OCI-LY1 (cell line): ENCODE data around the gene PSG6.
"Not testable (repeated sequence)": the region's sequence is repeated elsewhere in the genome, so short reads cannot be mapped to it uniquely, and the experiment has no call there.

Source experiments
- H2AFZ ChIP-seq: fragments of 200-600 bp; sonication (generic), shearing (Covaris generic); 2 replicates; pipeline ENCODE4 v1.6.0; 2014; ENCODE audit warnings: antibody characterized with exemption, mild to moderate bottlenecking, low read length
- H3F3A ChIP-seq: fragments of 200-600 bp; sonication (generic), shearing (Covaris generic); 2 replicates; pipeline ENCODE4 v1.6.0; 2014; ENCODE audit warnings: mild to moderate bottlenecking, antibody characterized with exemption, low read length, moderate library complexity; ENCODE audit not compliant: insufficient read depth
- H3K27ac ChIP-seq: fragments of 200-600 bp; sonication (generic); 2 replicates; pipeline ENCODE4 v1.5.1; 2014; ENCODE audit warnings: low read length, mixed run types, mild to moderate bottlenecking, low read depth; ENCODE audit not compliant: poor library complexity, severe bottlenecking
- H3K27me3 ChIP-seq: fragments of 200-600 bp; sonication (generic); 2 replicates; pipeline ENCODE4 v1.6.0; 2014; ENCODE audit warnings: antibody characterized with exemption, mild to moderate bottlenecking, low read length, moderate library complexity; ENCODE audit not compliant: insufficient read depth
- H3K36me3 ChIP-seq: fragments of 200-600 bp; sonication (generic); 2 replicates; pipeline ENCODE4 v1.6.1; 2014; ENCODE audit warnings: mild to moderate bottlenecking, antibody characterized with exemption, low read length, moderate library complexity, mixed read lengths; ENCODE audit not compliant: insufficient read depth
- H3K4me1 ChIP-seq: fragments of 200-600 bp; sonication (generic); 2 replicates; pipeline ENCODE4 v1.5.1; 2014; ENCODE audit warnings: mild to moderate bottlenecking, low read length, moderate library complexity; ENCODE audit not compliant: insufficient read depth, severe bottlenecking
- H3K4me2 ChIP-seq: fragments of 200-600 bp; sonication (generic), shearing (Covaris generic); 2 replicates; pipeline ENCODE4 v1.6.1; 2014; ENCODE audit warnings: low read length
- H3K4me3 ChIP-seq: fragments of 200-600 bp; sonication (generic); 2 replicates; pipeline ENCODE4 v1.5.1; 2014; ENCODE audit warnings: low read length, low read depth, mild to moderate bottlenecking, mixed read lengths; ENCODE audit not compliant: poor library complexity, severe bottlenecking
- H3K79me2 ChIP-seq: fragments of 200-600 bp; shearing (Covaris generic); 2 replicates; pipeline ENCODE4 v1.6.1; 2016; ENCODE audit warnings: mixed run types, low read length, mixed read lengths; ENCODE audit not compliant: insufficient read depth
- H3K9ac ChIP-seq: fragments of 200-600 bp; sonication (generic), shearing (Covaris generic); 2 replicates; pipeline ENCODE4 v1.6.1; 2014; ENCODE audit warnings: mild to moderate bottlenecking, low read length, mixed read lengths
- H3K9me2 ChIP-seq: fragments of 200-600 bp; sonication (generic), shearing (Covaris generic); 2 replicates; pipeline ENCODE4 v1.6.1; 2014; ENCODE audit warnings: low read depth, mild to moderate bottlenecking, low read length, mixed read lengths
- H3K9me3 ChIP-seq: fragments of 200-600 bp; shearing (Covaris generic); 2 replicates; pipeline ENCODE4 v1.6.1; 2014; ENCODE audit warnings: low read length, mixed read lengths
- H4K20me1 ChIP-seq: fragments of 200-600 bp; sonication (generic), shearing (Covaris generic); 2 replicates; pipeline ENCODE4 v1.6.0; 2016; ENCODE audit warnings: mild to moderate bottlenecking, low read length; ENCODE audit not compliant: insufficient read depth
- CTCF ChIP-seq: fragments of 200-600 bp; sonication (generic), shearing (Covaris generic); IDR thresholded peaks from 2 replicates; pipeline ENCODE4 v1.5.1; 2017; ENCODE audit warnings: mild to moderate bottlenecking, antibody characterized with exemption, low read length, moderate library complexity, mixed read lengths
- EZH2 ChIP-seq: fragments of 200-600 bp; sonication (generic), shearing (Covaris generic); IDR thresholded peaks from 2 replicates; pipeline ENCODE4 v1.8.0; 2017; ENCODE audit warnings: borderline replicate concordance, mixed run types, mild to moderate bottlenecking, antibody characterized with exemption, low read length, moderate library complexity, mixed read lengths

The PSG6 gene

GRCh38 chr19:42881279-42881678 lies 36.4 kb downstream of the PSG6 start:
- not testable (repeated sequence) for H3K36me3 ChIP-seq, H3K9me3 ChIP-seq, H3K79me2 ChIP-seq, H3K27ac ChIP-seq, H3K27me3 ChIP-seq, H3F3A ChIP-seq, H3K4me3 ChIP-seq, H2AFZ ChIP-seq, H3K9me2 ChIP-seq, H3K9ac ChIP-seq, H4K20me1 ChIP-seq, H3K4me2 ChIP-seq, H3K4me1 ChIP-seq
- TF ChIP-seq CTCF, result peak; percentile 49

DNA sequence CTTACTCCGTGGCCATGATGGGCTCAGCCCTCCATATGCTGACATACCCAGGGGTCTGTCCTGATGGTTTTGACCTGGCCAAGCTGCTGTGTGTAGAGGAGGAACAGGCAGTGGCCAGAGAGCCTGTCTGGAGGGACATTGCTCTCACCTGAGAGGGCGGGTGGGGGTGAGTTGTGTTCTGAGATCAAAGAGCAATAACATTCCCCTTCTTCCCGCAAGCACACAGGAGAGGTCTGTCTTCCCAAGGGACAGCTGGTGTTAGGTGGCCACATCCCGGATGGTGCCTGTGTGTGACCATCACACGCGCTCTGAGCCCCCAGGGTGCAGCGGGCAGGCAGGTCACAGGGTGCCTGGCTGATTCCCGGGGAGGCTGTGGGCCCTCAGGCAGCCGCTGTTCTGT lies 37.1 kb downstream of the PSG6 start:
- H3F3A ChIP-seq, H3K9me2 ChIP-seq, H3K27ac ChIP-seq, H3K27me3 ChIP-seq, H3K4me1 ChIP-seq, H4K20me1 ChIP-seq, H3K9ac ChIP-seq, H3K36me3 ChIP-seq, H3K4me3 ChIP-seq, H3K79me2 ChIP-seq, H3K4me2 ChIP-seq, H2AFZ ChIP-seq, H3K9me3 ChIP-seq: not testable (repeated sequence)

DNA sequence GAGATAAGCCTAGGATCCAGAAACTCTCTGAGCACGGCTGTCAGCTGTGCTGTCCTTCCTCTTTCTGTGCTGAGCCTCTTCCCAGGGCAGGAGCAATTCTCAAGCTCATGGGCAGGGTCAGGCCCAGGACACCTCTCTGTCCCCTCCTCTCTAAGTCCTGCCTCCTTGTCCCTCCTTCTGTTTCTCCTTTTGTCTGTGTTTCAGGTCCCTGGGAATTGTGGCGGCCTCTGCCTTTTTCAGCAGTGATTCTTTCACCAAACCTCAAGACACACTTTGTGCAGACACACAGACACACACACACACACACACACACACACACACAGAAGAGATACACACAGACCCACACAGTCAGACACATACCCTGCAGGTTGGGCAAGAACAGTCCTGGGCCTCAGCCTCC lies 38.1 kb downstream of the PSG6 start, which contains the start of gene PSG1:
Gene PSG1 (minus strand): TSS at position 101 of the 400 bp plus-strand sequence. CDS start 132 bp downstream, outside the sequence.
- Histone ChIP-seq H4K20me1 (no peaks in the 10 kb centered on the region), H3K9ac (no peak within 1 kb of the TSS), H3K4me2 (no peak within 1 kb of the TSS), H2AFZ (no peak within 1 kb of the TSS), H3K27ac (no peak within 1 kb of the TSS), H3K79me2 (no peaks in the 10 kb centered on the region), H3F3A (no peaks in the 10 kb centered on the region), H3K36me3 (no peaks in the 10 kb centered on the region), H3K4me3 (no peak within 1 kb of the TSS), H3K27me3 (no peaks in the 10 kb centered on the region), H3K9me2 (no peaks in the 10 kb centered on the region), H3K9me3 (no peaks in the 10 kb centered on the region), H3K4me1 (no peaks in the 10 kb centered on the region)
- TF ChIP-seq CTCF, result no peak
- no peak for TF ChIP-seq EZH2

DNA sequence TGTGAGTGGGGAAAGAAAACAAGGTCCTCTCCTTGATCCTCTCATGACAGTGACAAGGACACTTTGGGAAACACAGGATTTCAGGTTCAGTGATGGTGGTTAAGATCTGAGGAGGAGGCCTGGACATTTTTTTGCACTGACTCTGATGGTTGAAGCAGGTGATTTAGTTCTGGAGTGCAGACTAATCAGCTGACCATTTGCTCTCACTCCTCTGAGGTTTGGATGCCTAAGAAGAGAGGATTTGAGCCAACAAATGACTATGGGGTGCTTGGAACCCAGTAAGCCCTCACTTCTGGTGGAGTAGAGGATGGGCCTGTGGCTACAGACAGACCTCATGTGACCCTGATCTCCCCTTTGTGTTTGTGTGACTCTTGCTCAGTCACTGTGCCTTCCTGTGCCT lies 41.1 kb downstream of the PSG6 start:
- H4K20me1 ChIP-seq, H3K27me3 ChIP-seq, H3K9me2 ChIP-seq, H3K4me1 ChIP-seq, H3K9ac ChIP-seq, H3K79me2 ChIP-seq, H2AFZ ChIP-seq, H3K4me3 ChIP-seq, H3K9me3 ChIP-seq, H3K27ac ChIP-seq, H3K4me2 ChIP-seq, H3F3A ChIP-seq, H3K36me3 ChIP-seq: not testable (repeated sequence)

DNA sequence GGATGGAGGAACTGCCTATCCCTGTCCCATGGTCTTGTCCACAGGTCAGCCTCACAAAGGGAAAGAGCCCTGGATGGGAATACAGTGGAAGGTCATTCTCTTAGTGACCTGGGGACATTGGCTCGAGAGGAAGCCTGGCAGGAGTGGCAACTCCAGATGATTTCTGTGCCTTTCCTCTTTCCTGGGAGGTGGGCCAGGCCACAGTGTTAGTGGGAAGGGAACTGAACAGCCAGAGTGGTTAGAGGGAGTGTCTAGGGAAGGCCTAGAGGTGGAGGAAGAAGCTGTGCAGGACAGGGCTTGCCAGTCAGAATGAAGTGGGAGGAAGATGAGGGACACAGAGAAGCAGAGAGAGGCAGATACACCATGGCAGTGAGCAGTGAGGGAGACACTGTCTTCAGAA lies 41.8 kb downstream of the PSG6 start:
- H3K36me3 ChIP-seq, H3K4me1 ChIP-seq, H3K79me2 ChIP-seq, H3K9ac ChIP-seq, H3K9me2 ChIP-seq, H3F3A ChIP-seq, H3K27ac ChIP-seq, H3K4me2 ChIP-seq, H3K9me3 ChIP-seq, H4K20me1 ChIP-seq, H3K4me3 ChIP-seq, H3K27me3 ChIP-seq, H2AFZ ChIP-seq: not testable (repeated sequence)

- not testable (repeated sequence) for H4K20me1 ChIP-seq, H3K27me3 ChIP-seq, H2AFZ ChIP-seq, H3K9me3 ChIP-seq, H3F3A ChIP-seq, H3K4me3 ChIP-seq, H3K79me2 ChIP-seq, H3K36me3 ChIP-seq, H3K9me2 ChIP-seq, H3K4me1 ChIP-seq, H3K27ac ChIP-seq, H3K4me2 ChIP-seq, H3K9ac ChIP-seq
These were observed 42.5 kb downstream of the PSG6 start for GRCh38 chr19:42874901-42875813.
